Stomach smooth muscle (tissue), 2 donors: ENCODE results near the gene LCAT.

Experiments
- H3K27ac ChIP-seq: one replicate; pipeline ENCODE4 v1.7.0; 2013; ENCODE audit warnings: mild to moderate bottlenecking, low read length, inconsistent platforms
- H3K27me3 ChIP-seq, 2 donors: one replicate each; pipeline ENCODE4 v1.7.0; 2013; ENCODE audit warnings: low read length in 2 of 2; ENCODE audit not compliant: insufficient read depth in 2 of 2, control insufficient read depth in 1 of 2
- H3K36me3 ChIP-seq, 2 donors: one replicate each; pipeline ENCODE4 v1.7.0; 2013; ENCODE audit warnings: low read length in 2 of 2; ENCODE audit not compliant: control insufficient read depth in 2 of 2, insufficient read depth in 2 of 2
- H3K4me1 ChIP-seq: one replicate; pipeline ENCODE4 v1.7.0; 2013; ENCODE audit warnings: low read length; ENCODE audit not compliant: control insufficient read depth, insufficient read depth
- H3K4me3 ChIP-seq, 2 donors: one replicate each; pipeline ENCODE4 v1.7.0; 2013; ENCODE audit warnings: low read length in 2 of 2
- H3K9ac ChIP-seq, 2 donors: one replicate each; pipeline ENCODE4 v1.7.0; 2013; ENCODE audit warnings: low read length in 2 of 2, mild to moderate bottlenecking in 1 of 2
- H3K9me3 ChIP-seq, 2 donors: one replicate each; pipeline ENCODE4 v1.7.0; 2013; ENCODE audit warnings: low read length in 2 of 2; ENCODE audit not compliant: control insufficient read depth in 2 of 2
- donor health status: healthy.
- donor health status: Pancreatic carcinoma.

The LCAT gene

GRCh38 chr16:67936880-67937605 lies 6.9 kb downstream of the LCAT start:
- Histone ChIP-seq H3K27ac (peak overlapping the region; percentile 76), H3K27me3 (no peaks in the 10 kb centered on the region), H3K4me1 (peaks cover 32% of the 10 kb centered on the region), H3K36me3 (peaks cover 8 to 14% of the 10 kb centered on the region in 2 donors), H3K9me3 (no peaks in the 10 kb centered on the region), H3K9ac (peak overlapping the region; percentile 84), H3K4me3 (peak overlapping the region; percentile 98)

DNA sequence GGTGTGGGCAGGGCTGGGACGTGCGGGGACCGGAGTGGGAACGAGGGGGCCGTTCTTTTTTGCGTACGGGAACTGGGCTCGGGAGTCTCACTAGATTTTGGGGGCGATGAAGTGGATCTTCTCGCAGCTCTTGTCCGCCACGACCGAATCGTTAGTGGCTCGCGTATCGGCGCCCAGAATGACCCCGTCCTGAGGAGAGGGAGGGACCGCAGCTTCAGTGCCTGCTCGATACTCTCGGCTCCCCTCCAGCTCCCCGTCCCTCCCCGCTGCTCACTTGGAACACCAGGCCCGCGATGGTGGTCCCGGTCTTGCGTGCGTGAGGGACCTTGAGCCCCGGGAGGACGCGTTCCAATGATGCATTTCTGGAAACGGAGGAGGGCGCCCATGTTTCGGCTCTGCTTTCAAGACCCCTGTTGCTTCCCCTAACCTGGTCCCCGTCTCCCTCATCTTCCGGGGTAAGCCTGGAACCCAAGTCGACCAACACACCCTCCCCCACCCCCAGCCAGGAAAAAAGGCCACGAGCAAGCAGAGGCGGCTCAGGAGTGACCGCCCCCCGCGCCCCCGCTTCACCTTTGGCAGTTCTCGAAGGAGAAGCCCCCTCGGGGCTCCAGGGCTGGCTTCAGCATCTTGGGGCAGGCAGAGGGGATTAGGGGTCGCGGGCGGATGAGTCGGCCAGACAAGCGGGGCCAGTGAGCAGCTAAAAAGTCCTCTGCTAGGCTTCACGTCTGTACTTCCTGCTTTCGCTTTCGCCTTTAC lies 7.6 kb downstream of the LCAT start, which contains the start of gene PSMB10:
TSS of gene PSMB10 (minus strand) at position 727 of the 756 bp plus-strand sequence. CDS start at position 626, 101 bp downstream.
- no peaks in the 10 kb centered on the region for H3K9me3 ChIP-seq
- peaks cover 7 to 13% of the 10 kb centered on the region in 2 donors for H3K36me3 ChIP-seq
- H3K4me1 ChIP-seq: peaks cover 29% of the 10 kb centered on the region
- peak within 1 kb of the TSS; percentile 98 for H3K4me3 ChIP-seq
- peak within 1 kb of the TSS; percentile 76 for H3K27ac ChIP-seq
- H3K27me3 ChIP-seq: no peaks in the 10 kb centered on the region
- H3K9ac ChIP-seq: peak within 1 kb of the TSS; percentile 84

DNA sequence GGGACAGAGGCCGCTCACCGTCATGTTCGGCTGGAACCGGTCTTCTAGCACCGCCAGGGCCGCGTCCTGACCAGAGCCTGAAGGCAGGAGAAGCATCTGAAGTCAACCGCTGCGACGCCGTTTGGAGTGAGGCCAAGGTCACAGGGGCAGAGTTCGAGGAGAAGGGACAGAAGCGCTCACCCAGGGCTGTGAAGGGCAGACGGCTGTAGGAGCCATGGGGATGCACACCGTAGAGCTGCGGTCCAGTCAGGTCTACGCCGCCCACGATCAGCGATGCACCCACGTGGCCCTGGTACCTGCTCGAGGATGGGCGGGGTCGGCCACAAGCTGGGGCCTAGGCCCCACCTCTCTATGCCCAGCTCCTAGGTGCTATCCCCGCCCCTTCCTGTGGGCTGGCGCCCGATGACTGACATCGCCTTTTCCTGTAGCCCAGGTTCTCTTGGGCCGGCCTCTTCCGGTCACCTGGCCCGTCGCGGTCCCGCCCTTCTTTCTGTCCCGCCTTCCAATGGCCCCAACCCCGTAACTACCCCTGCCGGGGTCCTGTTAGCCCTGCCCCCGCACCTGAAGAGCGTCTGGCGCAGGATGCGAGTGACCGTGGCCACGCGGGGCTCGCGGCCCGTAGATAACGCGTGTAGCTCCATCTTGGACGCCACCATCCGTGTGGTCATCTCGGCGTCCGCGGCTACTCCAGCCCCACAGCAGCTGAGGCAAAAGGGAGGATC lies 8.4 kb downstream of the LCAT start:
- H3K27ac ChIP-seq: peak overlapping the region; percentile 76
- H3K9ac ChIP-seq: peak overlapping the region; percentile 84
- peaks cover 29% of the 10 kb centered on the region for H3K4me1 ChIP-seq
- H3K9me3 ChIP-seq: no peaks in the 10 kb centered on the region
- peaks cover 7 to 13% of the 10 kb centered on the region in 2 donors for H3K36me3 ChIP-seq
- H3K27me3 ChIP-seq: no peaks in the 10 kb centered on the region
- peak overlapping the region; percentile 98 for H3K4me3 ChIP-seq

- no peaks in the 10 kb centered on the region for H3K27me3 ChIP-seq
- peaks cover 6 to 13% of the 10 kb centered on the region in 2 donors for H3K36me3 ChIP-seq
- peak overlapping the region; percentile 75 to 84 for H3K9ac ChIP-seq
- H3K4me3 ChIP-seq: peak overlapping the region; percentile 98
- H3K27ac ChIP-seq: peak overlapping the region; percentile 76
- H3K9me3 ChIP-seq: no peaks in the 10 kb centered on the region
- H3K4me1 ChIP-seq: peaks cover 26% of the 10 kb centered on the region
Measured at GRCh38 chr16:67935101-67935401, 8.9 kb downstream of the LCAT start.

- Histone ChIP-seq H3K4me1 (peaks cover 23% of the 10 kb centered on the region), H3K36me3 (peaks cover 6 to 11% of the 10 kb centered on the region in 2 donors), H3K27ac (peak overlapping the region; percentile 76), H3K9me3 (no peaks in the 10 kb centered on the region), H3K27me3 (no peaks in the 10 kb centered on the region), H3K9ac (peak overlapping the region; percentile 75 to 84), H3K4me3 (peak overlapping the region; percentile 98)
Measured at GRCh38 chr16:67934306-67935100, 9.4 kb downstream of the LCAT start.

- no peak overlapping the region for H3K27ac ChIP-seq
- H3K9me3 ChIP-seq: no peaks in the 10 kb centered on the region
- no peak overlapping the region for H3K9ac ChIP-seq
- peaks cover 7 to 11% of the 10 kb centered on the region in 2 donors for H3K36me3 ChIP-seq
- H3K4me1 ChIP-seq: peaks cover 23% of the 10 kb centered on the region
- H3K27me3 ChIP-seq: no peaks in the 10 kb centered on the region
- H3K4me3 ChIP-seq: no peak overlapping the region
Measured at GRCh38 chr16:67933805-67934204, 10.1 kb downstream of the LCAT start.

GRCh38 chr16:67932462-67932840 lies 11.5 kb downstream of the LCAT start:
- H3K9me3 ChIP-seq: no peaks in the 10 kb centered on the region
- H3K9ac ChIP-seq: no peak overlapping the region
- H3K27me3 ChIP-seq: no peaks in the 10 kb centered on the region
- peaks cover 15 to 20% of the 10 kb centered on the region in 2 donors for H3K36me3 ChIP-seq
- H3K4me3 ChIP-seq: no peak overlapping the region
- H3K4me1 ChIP-seq: peaks cover 23% of the 10 kb centered on the region
- H3K27ac ChIP-seq: no peak overlapping the region

DNA sequence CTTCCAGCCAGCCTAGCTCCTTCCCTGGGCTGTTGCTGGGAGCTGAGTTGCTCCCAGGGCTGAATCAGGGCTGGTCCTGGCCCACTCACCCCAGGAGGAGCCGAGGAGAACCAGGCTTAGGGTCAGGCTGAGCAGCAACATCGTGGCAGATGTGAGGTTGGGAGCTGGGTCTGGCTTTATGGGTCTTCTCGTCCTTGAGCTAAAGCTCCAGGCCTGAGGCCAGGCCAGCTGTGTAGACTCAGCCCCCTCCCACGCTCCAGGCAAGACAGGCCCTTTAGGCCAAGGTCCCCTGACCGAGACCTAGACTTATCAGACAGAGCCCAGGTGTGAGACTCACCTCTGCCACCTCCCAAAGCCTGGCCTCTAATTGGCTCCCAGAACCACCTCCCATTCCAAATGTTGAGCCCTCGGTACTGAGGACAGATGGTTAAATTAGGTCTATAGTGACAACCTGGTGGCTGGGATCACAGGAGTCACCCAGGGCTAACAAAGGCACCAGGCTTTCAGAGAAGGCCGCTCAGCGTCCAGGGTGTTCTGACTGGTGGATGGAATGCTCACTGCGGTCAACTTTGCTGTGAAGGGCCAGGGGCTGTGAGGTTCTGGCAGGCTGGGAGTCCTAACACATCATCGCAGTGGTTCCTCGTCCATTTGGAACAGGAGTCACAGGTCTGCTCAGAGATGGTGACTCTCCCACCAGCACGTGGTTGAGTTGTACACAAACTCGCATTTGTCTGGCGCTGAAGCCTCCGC lies 12.0 kb downstream of the LCAT start, which contains the start of gene CTRL:
TSS of gene CTRL (minus strand) at position 151 of the 750 bp plus-strand sequence. CDS start at position 141, 10 bp downstream.
- no peak within 1 kb of the TSS for H3K9ac ChIP-seq
- no peak within 1 kb of the TSS for H3K27ac ChIP-seq
- no peaks in the 10 kb centered on the region for H3K27me3 ChIP-seq
- H3K4me1 ChIP-seq: peaks cover 20% of the 10 kb centered on the region
- no peaks in the 10 kb centered on the region for H3K9me3 ChIP-seq
- peaks cover 16 to 21% of the 10 kb centered on the region in 2 donors for H3K36me3 ChIP-seq
- H3K4me3 ChIP-seq: no peak within 1 kb of the TSS

- no peak overlapping the region for H3K4me3 ChIP-seq
- no peak overlapping the region for H3K27ac ChIP-seq
- H3K36me3 ChIP-seq: peaks cover 16 to 21% of the 10 kb centered on the region in 2 donors
- H3K4me1 ChIP-seq: peaks cover 29% of the 10 kb centered on the region
- H3K27me3 ChIP-seq: no peaks in the 10 kb centered on the region
- no peak overlapping the region for H3K9ac ChIP-seq
- H3K9me3 ChIP-seq: no peaks in the 10 kb centered on the region
Measured at GRCh38 chr16:67930678-67931211, 13.2 kb downstream of the LCAT start.
